ENCODE results near the gene SLC25A22.
A peak's percentile ranks its signal among the peaks of the same experiment; 100 is the strongest.

SLC25A22 gene

GRCh38 chr11:802018-802617, 4.0 kb upstream of the SLC25A22 start:
- 95 to 97% methylated on average over 21 of the region's 21 CpGs for WGBS, 2 experiments
- no peak overlapping the region for H3K4me3 ChIP-seq (ENCODE audit: insufficient read depth, low read depth, low read length)
- H3K27ac ChIP-seq (ENCODE audit: insufficient read depth, low read depth, low read length, poor library complexity, severe bottlenecking), result no peak overlapping the region
- peaks cover 8% of the 10 kb centered on the region for H3K4me1 ChIP-seq (ENCODE audit: control insufficient read depth, insufficient read depth, low read length)
- H3K36me3 ChIP-seq (ENCODE audit: control insufficient read depth, insufficient read depth, low read length), result peaks cover 8% of the 10 kb centered on the region
- H3K27me3 ChIP-seq (ENCODE audit: control insufficient read depth, insufficient read depth, low read length, poor library complexity, severe bottlenecking), result no peaks in the 10 kb centered on the region
- no peaks in the 10 kb centered on the region for H3K9me3 ChIP-seq (ENCODE audit: control insufficient read depth, low read length)

- Histone ChIP-seq H3K27ac (ENCODE audit: insufficient read depth, low read depth, low read length, poor library complexity, severe bottlenecking) (no peak overlapping the region), H3K4me3 (ENCODE audit: insufficient read depth, low read depth, low read length) (no peak overlapping the region), H3K27me3 (ENCODE audit: control insufficient read depth, insufficient read depth, low read length, poor library complexity, severe bottlenecking) (no peaks in the 10 kb centered on the region), H3K4me1 (ENCODE audit: control insufficient read depth, insufficient read depth, low read length) (peaks cover 15% of the 10 kb centered on the region), H3K36me3 (ENCODE audit: control insufficient read depth, insufficient read depth, low read length) (peaks cover 8% of the 10 kb centered on the region), H3K9me3 (ENCODE audit: control insufficient read depth, low read length) (no peaks in the 10 kb centered on the region)
- 95 to 96% methylated on average over 20 of the region's 20 CpGs for WGBS, 2 experiments
Observed at GRCh38 chr11:801097-801780, 3.2 kb upstream of the SLC25A22 start.

- Histone ChIP-seq H3K27me3 (ENCODE audit: control insufficient read depth, insufficient read depth, low read length, poor library complexity, severe bottlenecking) (no peaks in the 10 kb centered on the region), H3K9me3 (ENCODE audit: control insufficient read depth, low read length) (no peaks in the 10 kb centered on the region), H3K4me3 (ENCODE audit: insufficient read depth, low read depth, low read length) (no peak overlapping the region), H3K27ac (ENCODE audit: insufficient read depth, low read depth, low read length, poor library complexity, severe bottlenecking) (no peak overlapping the region), H3K36me3 (ENCODE audit: control insufficient read depth, insufficient read depth, low read length) (peaks cover 8% of the 10 kb centered on the region), H3K4me1 (ENCODE audit: control insufficient read depth, insufficient read depth, low read length) (peaks cover 20% of the 10 kb centered on the region)
- WGBS, 2 experiments, result 96% methylated on average over 30 of the region's 30 CpGs
Observed at GRCh38 chr11:800473-800872, 2.4 kb upstream of the SLC25A22 start.

GRCh38 chr11:799641-800316, 1.7 kb upstream of the SLC25A22 start:
- no peak overlapping the region for H3K4me3 ChIP-seq (ENCODE audit: insufficient read depth, low read depth, low read length)
- no peaks in the 10 kb centered on the region for H3K27me3 ChIP-seq (ENCODE audit: control insufficient read depth, insufficient read depth, low read length, poor library complexity, severe bottlenecking)
- WGBS, 2 experiments, result 94 to 95% methylated on average over 32 of the region's 32 CpGs
- H3K36me3 ChIP-seq (ENCODE audit: control insufficient read depth, insufficient read depth, low read length), result peaks cover 8% of the 10 kb centered on the region
- no peak overlapping the region for H3K27ac ChIP-seq (ENCODE audit: insufficient read depth, low read depth, low read length, poor library complexity, severe bottlenecking)
- H3K4me1 ChIP-seq (ENCODE audit: control insufficient read depth, insufficient read depth, low read length), result peaks cover 21% of the 10 kb centered on the region
- no peaks in the 10 kb centered on the region for H3K9me3 ChIP-seq (ENCODE audit: control insufficient read depth, low read length)

- H3K27ac ChIP-seq (ENCODE audit: insufficient read depth, low read depth, low read length, poor library complexity, severe bottlenecking), result peak overlapping the region; percentile 52
- no peaks in the 10 kb centered on the region for H3K9me3 ChIP-seq (ENCODE audit: control insufficient read depth, low read length)
- H3K4me3 ChIP-seq (ENCODE audit: insufficient read depth, low read depth, low read length), result peak overlapping the region; percentile 72
- no peaks in the 10 kb centered on the region for H3K27me3 ChIP-seq (ENCODE audit: control insufficient read depth, insufficient read depth, low read length, poor library complexity, severe bottlenecking)
- peaks cover 14% of the 10 kb centered on the region for H3K4me1 ChIP-seq (ENCODE audit: control insufficient read depth, insufficient read depth, low read length)
- WGBS, 2 experiments, result 0% methylated on average over 57 of the region's 57 CpGs
- peaks cover 15% of the 10 kb centered on the region for H3K36me3 ChIP-seq (ENCODE audit: control insufficient read depth, insufficient read depth, low read length)
Observed at GRCh38 chr11:797296-798092, 587 bp downstream of the SLC25A22 start.

GRCh38 chr11:796565-797295, 1.4 kb downstream of the SLC25A22 start:
- WGBS, 2 experiments, result 49 to 50% methylated on average over 18 of the region's 18 CpGs
- no peaks in the 10 kb centered on the region for H3K27me3 ChIP-seq (ENCODE audit: control insufficient read depth, insufficient read depth, low read length, poor library complexity, severe bottlenecking)
- H3K27ac ChIP-seq (ENCODE audit: insufficient read depth, low read depth, low read length, poor library complexity, severe bottlenecking), result no peak overlapping the region
- H3K4me3 ChIP-seq (ENCODE audit: insufficient read depth, low read depth, low read length), result peak overlapping the region; percentile 72
- H3K36me3 ChIP-seq (ENCODE audit: control insufficient read depth, insufficient read depth, low read length), result peaks cover 17% of the 10 kb centered on the region
- H3K4me1 ChIP-seq (ENCODE audit: control insufficient read depth, insufficient read depth, low read length), result peaks cover 14% of the 10 kb centered on the region
- no peaks in the 10 kb centered on the region for H3K9me3 ChIP-seq (ENCODE audit: control insufficient read depth, low read length)

- no peak overlapping the region for H3K27ac ChIP-seq (ENCODE audit: insufficient read depth, low read depth, low read length, poor library complexity, severe bottlenecking)
- 51 to 62% methylated on average over 24 to 26 of the region's 26 CpGs for WGBS, 2 experiments
- no peaks in the 10 kb centered on the region for H3K27me3 ChIP-seq (ENCODE audit: control insufficient read depth, insufficient read depth, low read length, poor library complexity, severe bottlenecking)
- peaks cover 15% of the 10 kb centered on the region for H3K36me3 ChIP-seq (ENCODE audit: control insufficient read depth, insufficient read depth, low read length)
- no peaks in the 10 kb centered on the region for H3K9me3 ChIP-seq (ENCODE audit: control insufficient read depth, low read length)
- peaks cover 18% of the 10 kb centered on the region for H3K4me1 ChIP-seq (ENCODE audit: control insufficient read depth, insufficient read depth, low read length)
- H3K4me3 ChIP-seq (ENCODE audit: insufficient read depth, low read depth, low read length), result no peak overlapping the region
Observed at GRCh38 chr11:795634-796564, 2.2 kb downstream of the SLC25A22 start.

GRCh38 chr11:794766-795633, 3.1 kb downstream of the SLC25A22 start:
- no peaks in the 10 kb centered on the region for H3K9me3 ChIP-seq (ENCODE audit: control insufficient read depth, low read length)
- no peaks in the 10 kb centered on the region for H3K27me3 ChIP-seq (ENCODE audit: control insufficient read depth, insufficient read depth, low read length, poor library complexity, severe bottlenecking)
- no peak overlapping the region for H3K27ac ChIP-seq (ENCODE audit: insufficient read depth, low read depth, low read length, poor library complexity, severe bottlenecking)
- peaks cover 25% of the 10 kb centered on the region for H3K4me1 ChIP-seq (ENCODE audit: control insufficient read depth, insufficient read depth, low read length)
- WGBS, 2 experiments, result 88 to 90% methylated on average over 38 of the region's 38 CpGs
- H3K36me3 ChIP-seq (ENCODE audit: control insufficient read depth, insufficient read depth, low read length), result peaks cover 15% of the 10 kb centered on the region
- no peak overlapping the region for H3K4me3 ChIP-seq (ENCODE audit: insufficient read depth, low read depth, low read length)

Measured in ectodermal cell (in vitro differentiated cells).